Cardiac fibroblast (primary cell): ENCODE measurements around the gene GGACT.
"Not testable (repeated sequence)": the region's sequence is repeated elsewhere in the genome, so short reads cannot be mapped to it uniquely, and the experiment has no call there.

Source experiments
- DNase-seq, 2 donors: peaks; one replicate each; pipeline versions ENCODE4 v3.0.0 to v3.0.0-alpha.2; 2010; ENCODE audit warnings: low read depth in 2 of 2
- H3K4me3 ChIP-seq, 2 donors: replicated peaks in 1 of 2; 1 replicate in 1 of 2; 2 replicates in 1 of 2; pipeline ENCODE4 v1.5.1; 2011; ENCODE audit warnings: low read depth in 2 of 2, low read length in 2 of 2, mild to moderate bottlenecking in 2 of 2, moderate library complexity in 1 of 2
- CTCF ChIP-seq: IDR thresholded peaks from one replicate; pipeline ENCODE4 v1.5.1; 2011; ENCODE audit warnings: low read depth, mild to moderate bottlenecking, low read length, inconsistent platforms

Gene GGACT

DNA sequence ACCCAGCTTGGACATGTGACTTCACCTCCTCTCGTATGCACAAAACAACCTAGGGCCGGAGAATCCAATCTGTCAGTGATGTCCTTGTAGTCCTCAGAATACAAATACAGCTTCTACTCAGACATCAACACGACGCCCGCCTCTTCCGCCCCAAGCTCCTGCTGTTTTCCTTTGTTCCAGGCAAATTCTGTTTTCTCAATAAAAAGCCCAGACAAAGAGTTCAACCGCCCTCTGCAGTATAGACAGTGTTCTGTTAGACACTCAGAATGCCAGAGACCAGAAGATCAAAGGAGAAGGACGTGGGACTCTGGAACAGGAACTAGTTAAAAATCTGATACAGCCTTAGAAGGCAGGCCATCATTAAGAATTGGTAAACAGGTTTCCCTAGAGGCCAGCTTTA lies 42.0 kb upstream of the GGACT start:
- DNase-seq: no peak
- TF ChIP-seq CTCF: no peak
- H3K4me3 ChIP-seq: no peak overlapping the region

GRCh38 chr13:100627120-100627519 lies 38.5 kb upstream of the GGACT start:
- no peak overlapping the region for H3K4me3 ChIP-seq
- TF ChIP-seq CTCF: no peak
- no peak for DNase-seq

DNA sequence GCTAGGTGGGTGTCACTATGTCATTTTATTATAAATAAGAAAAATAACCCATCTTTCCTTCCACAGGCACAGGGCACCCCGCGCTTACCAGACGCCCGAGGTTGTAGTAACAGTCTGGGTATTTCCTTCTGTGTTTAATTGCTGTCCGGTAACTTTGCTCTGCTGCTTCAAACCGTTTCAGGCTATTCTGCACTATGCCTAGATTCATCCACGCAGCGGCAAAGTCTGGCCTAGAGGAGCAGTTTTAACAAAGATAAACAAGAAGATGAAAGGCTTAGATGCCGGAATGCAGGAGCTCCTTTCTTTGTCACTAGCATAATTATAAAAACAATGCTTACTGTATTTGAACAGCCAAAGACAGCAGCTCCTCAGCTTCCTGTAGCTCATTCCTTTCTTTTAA lies 36.9 kb upstream of the GGACT start:
- TF ChIP-seq CTCF: no peak
- H3K4me3 ChIP-seq: no peak overlapping the region
- DNase-seq: no peak

GRCh38 chr13:100620792-100621191 lies 32.2 kb upstream of the GGACT start:
- no peak for DNase-seq
- no peak for TF ChIP-seq CTCF
- H3K4me3 ChIP-seq: no peak overlapping the region

DNA sequence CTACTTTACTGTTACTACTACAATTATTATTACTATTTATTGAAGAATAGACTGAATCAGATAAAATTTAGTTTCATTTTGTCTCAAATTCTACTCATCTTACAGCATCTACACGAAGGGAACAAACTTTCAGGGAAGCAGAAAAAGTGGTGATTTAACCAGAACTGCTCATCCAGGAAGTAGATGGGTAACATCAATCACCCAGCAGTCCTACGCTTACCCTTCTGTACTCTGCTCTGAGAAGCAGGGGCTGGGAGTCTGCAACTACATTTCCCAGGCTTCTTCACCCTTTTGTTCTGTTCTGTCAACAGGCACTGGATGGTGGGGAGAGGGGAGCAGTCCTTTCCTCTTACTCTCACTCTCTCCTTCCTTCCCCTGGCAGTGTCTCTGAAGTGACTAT lies 31.4 kb upstream of the GGACT start:
- no peak for TF ChIP-seq CTCF
- no peak for DNase-seq
- H3K4me3 ChIP-seq: no peak overlapping the region

DNA sequence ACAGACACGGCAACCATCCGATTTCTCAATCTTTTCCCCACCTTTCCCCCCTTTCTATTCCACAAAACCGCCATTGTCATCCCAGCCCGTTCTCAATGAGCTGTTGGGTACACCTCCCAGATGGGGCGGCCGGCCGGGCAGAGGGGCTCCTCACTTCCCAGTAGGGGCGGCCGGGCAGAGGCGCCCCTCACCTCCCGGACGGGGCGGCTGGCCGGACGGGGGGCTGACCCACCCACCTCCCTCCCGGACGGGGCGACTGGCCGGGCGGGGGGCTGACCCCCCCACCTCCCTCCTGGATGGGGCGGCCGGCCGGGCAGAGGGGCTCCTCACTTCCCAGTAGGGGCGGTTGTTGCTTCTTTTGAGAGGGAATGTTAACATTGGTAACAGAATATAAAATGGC lies 30.3 kb upstream of the GGACT start:
- not testable (repeated sequence) for H3K4me3 ChIP-seq, DNase-seq

DNA sequence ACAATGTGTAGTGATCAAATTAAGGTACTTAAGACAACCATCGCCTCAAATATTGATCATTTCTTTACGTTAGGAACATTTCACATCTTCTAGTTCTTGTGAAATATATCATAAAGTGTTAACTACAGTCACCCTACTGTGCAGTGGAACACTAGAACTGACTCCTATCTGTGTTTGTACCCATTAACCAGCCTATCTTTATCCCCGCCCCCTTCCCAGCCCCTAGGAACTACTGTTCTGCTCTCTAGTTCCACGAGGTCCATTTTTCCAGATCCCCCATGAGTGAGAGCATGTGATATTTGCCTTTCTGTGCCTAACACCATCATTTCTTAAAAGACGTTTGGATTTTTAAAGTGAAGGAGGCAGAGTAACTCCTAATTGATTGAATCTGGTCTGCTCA lies 24.4 kb upstream of the GGACT start:
- TF ChIP-seq CTCF: no peak
- DNase-seq: no peak
- no peak overlapping the region for H3K4me3 ChIP-seq
